Measurements from ENCODE around the gene CAPN1. TPM values are rescaled to one million over a fixed set of nuclear protein-coding genes. Genes with fewer than 3 reads are reported as not detected.

The CAPN1 gene
- total and polyA plus RNA-seq, 2 of the 13 experiments (the other 11 are each of a cell fraction or from before 2014, with no cell fraction given): 57.3 to 82.6 TPM

DNA sequence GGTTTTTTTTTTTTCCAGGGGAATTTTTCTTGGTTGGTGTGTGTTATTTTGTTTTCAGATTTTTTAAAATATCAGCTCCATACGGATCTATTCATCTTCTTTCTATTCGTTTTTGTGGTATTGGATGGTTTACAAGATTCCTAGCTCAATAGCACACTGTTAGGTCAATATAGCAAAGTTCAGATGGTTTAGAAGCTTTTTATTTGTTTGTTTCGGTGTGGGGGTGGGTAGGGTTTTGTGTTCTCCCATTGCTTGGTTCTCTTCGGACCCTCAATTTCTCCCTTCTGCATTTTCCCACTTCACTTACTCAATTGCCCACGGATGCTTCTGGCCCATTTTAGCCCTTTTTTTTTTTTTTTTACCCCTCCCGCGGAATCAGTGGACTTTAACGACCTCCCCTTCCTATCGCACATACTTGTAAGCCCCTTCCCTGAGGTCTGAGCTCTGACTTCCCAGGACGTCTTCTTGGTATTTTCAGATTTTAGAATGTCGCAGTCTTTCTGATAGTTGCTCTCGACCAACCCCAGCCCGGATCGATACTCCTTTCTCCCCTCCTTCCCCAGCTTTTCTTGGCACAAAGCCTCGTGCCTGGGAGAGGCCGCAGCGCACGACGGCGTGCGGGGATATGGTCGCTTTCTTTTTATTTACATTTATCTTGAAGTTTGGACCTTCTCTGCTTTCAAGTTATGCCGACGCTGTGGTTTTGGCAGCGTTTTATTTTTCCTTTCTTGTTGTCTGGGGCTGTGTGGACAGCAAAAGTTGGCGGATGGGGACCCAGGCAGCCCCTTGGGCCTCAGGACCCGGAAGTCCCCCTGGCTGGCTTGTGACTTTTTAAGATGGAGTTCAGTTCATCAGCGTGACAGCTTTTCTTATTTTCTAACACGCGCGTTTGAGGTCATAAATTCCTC lies 16.1 kb upstream of the CAPN1 start (continued):
- TF ChIP-seq, protein P1, sequence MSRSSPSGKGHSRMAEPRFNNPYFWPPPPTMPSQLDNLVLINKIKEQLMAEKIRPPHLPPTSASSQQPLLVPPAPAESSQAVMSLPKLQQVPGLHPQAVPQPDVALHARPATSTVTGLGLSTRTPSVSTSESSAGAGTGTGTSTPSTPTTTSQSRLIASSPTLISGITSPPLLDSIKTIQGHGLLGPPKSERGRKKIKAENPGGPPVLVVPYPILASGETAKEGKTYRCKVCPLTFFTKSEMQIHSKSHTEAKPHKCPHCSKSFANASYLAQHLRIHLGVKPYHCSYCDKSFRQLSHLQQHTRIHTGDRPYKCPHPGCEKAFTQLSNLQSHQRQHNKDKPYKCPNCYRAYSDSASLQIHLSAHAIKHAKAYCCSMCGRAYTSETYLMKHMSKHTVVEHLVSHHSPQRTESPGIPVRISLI (CRISPR knock-in tag; IDR thresholded peaks at IDR 0.05; ENCODE audit: borderline replicate concordance): peak; percentile 68
- TF ChIP-seq MAZ (IDR thresholded peaks at IDR 0.05; ENCODE audit: borderline replicate concordance, low read depth, low read length): no peak
- no peak for TF ChIP-seq MAZ (CRISPR knock-in tag; IDR thresholded peaks at IDR 0.05; ENCODE audit: low read depth)
- 0 out of 2 replicates have a peak, but pooled peaks have one; percentile 7 for TF ChIP-seq ZNF3 (CRISPR knock-in tag; IDR thresholded peaks at IDR 0.05)
- TF ChIP-seq, protein P2, sequence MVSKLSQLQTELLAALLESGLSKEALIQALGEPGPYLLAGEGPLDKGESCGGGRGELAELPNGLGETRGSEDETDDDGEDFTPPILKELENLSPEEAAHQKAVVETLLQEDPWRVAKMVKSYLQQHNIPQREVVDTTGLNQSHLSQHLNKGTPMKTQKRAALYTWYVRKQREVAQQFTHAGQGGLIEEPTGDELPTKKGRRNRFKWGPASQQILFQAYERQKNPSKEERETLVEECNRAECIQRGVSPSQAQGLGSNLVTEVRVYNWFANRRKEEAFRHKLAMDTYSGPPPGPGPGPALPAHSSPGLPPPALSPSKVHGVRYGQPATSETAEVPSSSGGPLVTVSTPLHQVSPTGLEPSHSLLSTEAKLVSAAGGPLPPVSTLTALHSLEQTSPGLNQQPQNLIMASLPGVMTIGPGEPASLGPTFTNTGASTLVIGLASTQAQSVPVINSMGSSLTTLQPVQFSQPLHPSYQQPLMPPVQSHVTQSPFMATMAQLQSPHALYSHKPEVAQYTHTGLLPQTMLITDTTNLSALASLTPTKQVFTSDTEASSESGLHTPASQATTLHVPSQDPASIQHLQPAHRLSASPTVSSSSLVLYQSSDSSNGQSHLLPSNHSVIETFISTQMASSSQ (IDR thresholded peaks at IDR 0.05; ENCODE audit: low read depth): 0 out of 2 replicates have a peak, but pooled peaks have one; percentile 9
- TF ChIP-seq, protein P2 (CRISPR knock-in tag; IDR thresholded peaks at IDR 0.05; ENCODE audit: borderline replicate concordance): no peak
- no peak for TF ChIP-seq SUZ12 (IDR thresholded peaks at IDR 0.05; ENCODE audit: low read depth, low read length)
- TF ChIP-seq ZNF761 (CRISPR knock-in tag; conservative IDR thresholded peaks at IDR 0.05): no peak
- TF ChIP-seq HES4 (CRISPR knock-in tag; IDR thresholded peaks at IDR 0.05; ENCODE audit: borderline replicate concordance): no peak
- TF ChIP-seq ATAD3A (CRISPR knock-in tag; IDR thresholded peaks at IDR 0.05): no peak
- TF ChIP-seq, protein P3, sequence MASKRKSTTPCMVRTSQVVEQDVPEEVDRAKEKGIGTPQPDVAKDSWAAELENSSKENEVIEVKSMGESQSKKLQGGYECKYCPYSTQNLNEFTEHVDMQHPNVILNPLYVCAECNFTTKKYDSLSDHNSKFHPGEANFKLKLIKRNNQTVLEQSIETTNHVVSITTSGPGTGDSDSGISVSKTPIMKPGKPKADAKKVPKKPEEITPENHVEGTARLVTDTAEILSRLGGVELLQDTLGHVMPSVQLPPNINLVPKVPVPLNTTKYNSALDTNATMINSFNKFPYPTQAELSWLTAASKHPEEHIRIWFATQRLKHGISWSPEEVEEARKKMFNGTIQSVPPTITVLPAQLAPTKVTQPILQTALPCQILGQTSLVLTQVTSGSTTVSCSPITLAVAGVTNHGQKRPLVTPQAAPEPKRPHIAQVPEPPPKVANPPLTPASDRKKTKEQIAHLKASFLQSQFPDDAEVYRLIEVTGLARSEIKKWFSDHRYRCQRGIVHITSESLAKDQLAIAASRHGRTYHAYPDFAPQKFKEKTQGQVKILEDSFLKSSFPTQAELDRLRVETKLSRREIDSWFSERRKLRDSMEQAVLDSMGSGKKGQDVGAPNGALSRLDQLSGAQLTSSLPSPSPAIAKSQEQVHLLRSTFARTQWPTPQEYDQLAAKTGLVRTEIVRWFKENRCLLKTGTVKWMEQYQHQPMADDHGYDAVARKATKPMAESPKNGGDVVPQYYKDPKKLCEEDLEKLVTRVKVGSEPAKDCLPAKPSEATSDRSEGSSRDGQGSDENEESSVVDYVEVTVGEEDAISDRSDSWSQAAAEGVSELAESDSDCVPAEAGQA (IDR thresholded peaks at IDR 0.05; ENCODE audit: low read depth): no peak
- TF ChIP-seq, protein P3 (CRISPR knock-in tag; IDR thresholded peaks at IDR 0.05; ENCODE audit: borderline replicate concordance): no peak
- no peak for TF ChIP-seq ZNF878 (CRISPR knock-in tag; IDR thresholded peaks at IDR 0.05)
- TF ChIP-seq, protein P4, sequence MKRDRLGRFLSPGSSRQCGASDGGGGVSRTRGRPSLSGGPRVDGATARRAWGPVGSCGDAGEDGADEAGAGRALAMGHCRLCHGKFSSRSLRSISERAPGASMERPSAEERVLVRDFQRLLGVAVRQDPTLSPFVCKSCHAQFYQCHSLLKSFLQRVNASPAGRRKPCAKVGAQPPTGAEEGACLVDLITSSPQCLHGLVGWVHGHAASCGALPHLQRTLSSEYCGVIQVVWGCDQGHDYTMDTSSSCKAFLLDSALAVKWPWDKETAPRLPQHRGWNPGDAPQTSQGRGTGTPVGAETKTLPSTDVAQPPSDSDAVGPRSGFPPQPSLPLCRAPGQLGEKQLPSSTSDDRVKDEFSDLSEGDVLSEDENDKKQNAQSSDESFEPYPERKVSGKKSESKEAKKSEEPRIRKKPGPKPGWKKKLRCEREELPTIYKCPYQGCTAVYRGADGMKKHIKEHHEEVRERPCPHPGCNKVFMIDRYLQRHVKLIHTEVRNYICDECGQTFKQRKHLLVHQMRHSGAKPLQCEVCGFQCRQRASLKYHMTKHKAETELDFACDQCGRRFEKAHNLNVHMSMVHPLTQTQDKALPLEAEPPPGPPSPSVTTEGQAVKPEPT (CRISPR knock-in tag; IDR thresholded peaks at IDR 0.05; ENCODE audit: low read depth): no peak
